AG04449 (cell line): ENCODE data around the gene BMF.
A peak's percentile ranks its signal among the peaks of the same experiment; 100 is the strongest.
"Not testable (repeated sequence)": the region's sequence is repeated elsewhere in the genome, so short reads cannot be mapped to it uniquely, and the experiment has no call there.

ENCODE experiments used
- CTCF ChIA-PET: fragments of 350-600 bp; formaldehyde crosslinking; extraction: SDS; loops from one replicate; lab custom pipeline; 2021; ENCODE audit warnings: antibody characterized with exemption; lab: Yijun Ruan, JAX
- POLR2A ChIA-PET: fragments of 400-600, 350-600 bp; formaldehyde crosslinking; extraction: SDS; loops from one replicate; lab custom pipeline; 2020; ENCODE audit warnings: antibody characterized with exemption, inconsistent platforms; lab: Yijun Ruan, JAX
- DNase-seq: peaks from one replicate; pipeline ENCODE4 v3.0.0-alpha.2; 2010; ENCODE audit warnings: low read depth, low spot score
- H3K4me3 ChIP-seq: 2 replicates; pipeline ENCODE4 v1.5.1; 2011; ENCODE audit warnings: low read depth, mild to moderate bottlenecking, control low read depth, low read length
- TF ChIP-seq, protein P1 (sequence below): IDR thresholded peaks from one replicate; pipeline ENCODE4 v1.5.1; 2011; ENCODE audit warnings: mild to moderate bottlenecking, moderate library complexity, low read length, control low read depth, inconsistent platforms; ENCODE audit not compliant: insufficient read depth; ENCODE audit errors: missing control alignments

The BMF gene

DNA sequence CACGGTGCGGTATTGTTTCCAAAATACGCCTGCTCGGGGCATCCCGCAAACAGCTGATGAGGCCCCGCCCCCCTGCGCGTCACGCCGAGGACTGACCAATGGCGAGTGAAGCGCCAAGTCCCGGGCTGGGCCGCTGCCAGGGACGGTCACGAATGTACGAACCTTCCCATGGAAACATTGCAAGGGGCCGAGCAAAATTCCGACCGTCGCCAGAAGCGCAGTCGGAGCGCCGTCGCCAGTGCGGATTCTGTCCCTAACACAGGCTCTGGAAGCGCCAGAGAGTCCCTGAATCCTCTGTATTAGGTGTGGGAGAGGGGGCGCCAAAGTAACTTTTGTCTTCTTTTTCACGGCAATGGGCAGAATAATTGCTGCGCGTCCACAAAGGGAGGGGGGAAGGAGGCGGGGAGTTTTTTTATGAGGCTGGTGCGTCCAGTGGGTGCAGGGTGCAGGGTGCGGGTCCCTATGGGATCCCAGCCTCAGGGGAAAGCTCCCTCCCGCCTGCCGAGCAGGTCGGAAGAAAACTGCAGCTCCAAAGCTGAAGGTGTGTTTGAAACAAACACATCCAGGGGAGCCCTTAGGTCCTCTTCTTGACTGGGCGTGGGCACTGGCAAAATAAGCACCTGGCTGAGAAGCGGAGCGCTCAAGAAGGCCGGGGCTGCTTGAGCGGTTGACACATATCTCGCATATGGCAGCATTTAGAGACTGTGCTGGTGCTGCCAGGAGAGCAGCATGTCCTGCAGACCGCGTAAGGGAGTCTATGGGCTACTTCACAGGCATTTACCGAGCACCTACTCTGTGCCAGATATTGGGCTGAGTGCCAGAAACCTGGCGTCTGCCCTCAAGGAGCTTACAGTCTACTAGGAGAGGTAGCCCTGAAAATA is at the start of gene BMF:
Gene BMF, minus strand, starts transcription at position 25 of the 881 bp plus-strand sequence. CDS start 2,793 bp downstream, outside the sequence.
- ChIA-PET POLR2A (interaction anchor here (0.6 to 1.4 kb wide), 4 partner anchors 9 to 156 kb away, joined by 3 to 5 read pairs (median 4); no protein-coding TSS in a partner anchor), CTCF (interaction anchor here (0.7 to 15.5 kb wide), 8 partner anchors 8 to 165 kb away, joined by 3 to 270 read pairs (median 4); no protein-coding TSS in a partner anchor)
- peak; percentile 91 for DNase-seq
- peak within 1 kb of the TSS; percentile 81 for H3K4me3 ChIP-seq
- TF ChIP-seq, protein P1, sequence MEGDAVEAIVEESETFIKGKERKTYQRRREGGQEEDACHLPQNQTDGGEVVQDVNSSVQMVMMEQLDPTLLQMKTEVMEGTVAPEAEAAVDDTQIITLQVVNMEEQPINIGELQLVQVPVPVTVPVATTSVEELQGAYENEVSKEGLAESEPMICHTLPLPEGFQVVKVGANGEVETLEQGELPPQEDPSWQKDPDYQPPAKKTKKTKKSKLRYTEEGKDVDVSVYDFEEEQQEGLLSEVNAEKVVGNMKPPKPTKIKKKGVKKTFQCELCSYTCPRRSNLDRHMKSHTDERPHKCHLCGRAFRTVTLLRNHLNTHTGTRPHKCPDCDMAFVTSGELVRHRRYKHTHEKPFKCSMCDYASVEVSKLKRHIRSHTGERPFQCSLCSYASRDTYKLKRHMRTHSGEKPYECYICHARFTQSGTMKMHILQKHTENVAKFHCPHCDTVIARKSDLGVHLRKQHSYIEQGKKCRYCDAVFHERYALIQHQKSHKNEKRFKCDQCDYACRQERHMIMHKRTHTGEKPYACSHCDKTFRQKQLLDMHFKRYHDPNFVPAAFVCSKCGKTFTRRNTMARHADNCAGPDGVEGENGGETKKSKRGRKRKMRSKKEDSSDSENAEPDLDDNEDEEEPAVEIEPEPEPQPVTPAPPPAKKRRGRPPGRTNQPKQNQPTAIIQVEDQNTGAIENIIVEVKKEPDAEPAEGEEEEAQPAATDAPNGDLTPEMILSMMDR: peak; percentile 31

DNA sequence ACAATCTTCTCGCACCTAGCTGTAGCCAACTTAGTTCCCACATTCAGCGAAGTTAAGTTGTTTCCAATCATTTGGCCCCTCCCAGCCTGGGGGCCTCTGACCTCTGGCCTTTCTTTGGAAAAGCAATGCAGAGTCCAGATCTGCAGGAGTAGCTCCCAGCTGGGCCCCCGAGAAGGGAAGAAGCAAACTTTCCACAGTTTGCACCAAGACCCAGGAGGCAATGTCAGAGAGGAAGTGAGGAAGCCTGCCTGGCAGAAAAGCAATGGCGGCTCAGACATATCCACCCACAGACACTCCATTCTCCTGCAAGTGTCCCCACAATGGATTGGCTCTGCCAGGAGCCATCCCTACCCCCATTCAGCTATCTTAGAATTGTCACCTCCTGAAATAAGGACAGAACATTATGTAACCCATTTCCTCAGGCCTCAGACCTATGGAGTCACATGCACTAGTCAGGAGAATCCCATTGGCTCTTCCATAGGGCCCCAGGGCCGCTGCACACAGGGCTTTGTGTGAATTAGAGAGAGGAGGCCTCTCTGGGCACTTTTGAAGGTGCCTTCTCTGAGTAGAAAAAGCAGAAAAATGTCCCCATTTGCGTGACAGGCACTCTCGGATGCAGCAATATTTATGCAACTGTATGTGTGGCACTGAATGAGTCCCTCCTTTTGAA is 49.2 kb upstream of the BMF start:
- CTCF ChIA-PET: interaction anchor here (1.3 to 1.7 kb wide), 2 partner anchors 53 to 112 kb away, joined by 3 to 7 read pairs; no protein-coding TSS in a partner anchor

DNA sequence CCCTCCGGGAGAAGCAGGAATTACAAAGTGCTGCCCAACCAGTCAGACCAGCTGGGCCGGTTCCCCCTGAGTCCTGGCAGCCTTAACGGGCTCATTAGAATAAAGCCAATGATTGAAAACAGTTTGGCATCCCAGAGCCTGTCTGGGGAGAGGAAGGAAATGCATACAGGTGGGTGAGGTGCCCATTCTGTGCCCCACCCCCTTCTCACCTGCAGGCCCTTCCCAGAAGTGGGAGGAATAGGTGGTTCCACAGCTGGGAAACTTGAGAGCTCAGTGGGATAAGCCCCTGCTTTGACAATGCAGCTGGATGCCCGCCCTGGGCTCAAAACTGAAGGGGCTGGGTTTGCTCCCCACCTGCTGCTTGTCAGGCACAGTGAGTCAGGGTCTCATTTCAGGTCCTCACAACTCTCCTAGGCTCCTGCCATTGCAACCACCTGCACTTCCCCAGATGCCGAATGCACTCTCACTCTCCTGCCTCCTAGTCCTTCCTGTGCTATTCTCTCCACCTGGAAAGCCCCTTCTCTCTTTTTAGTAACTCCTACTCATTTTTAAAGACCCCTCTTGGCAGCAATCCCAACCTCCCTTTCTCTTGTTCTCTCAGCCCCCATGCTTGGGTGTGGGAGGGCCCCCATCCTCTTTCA is 46.7 kb upstream of the BMF start:
- H3K4me3 ChIP-seq: no peak overlapping the region
- TF ChIP-seq, protein P1: no peak

More for the DNA sequence above, 49.2 kb upstream of the BMF start:
- H3K4me3 ChIP-seq: no peak overlapping the region
- POLR2A ChIA-PET: interaction anchor here (0.7 kb wide), 1 partner anchor 61 kb away, joined by 3 read pairs; no protein-coding TSS in a partner anchor
- no peak for DNase-seq
- TF ChIP-seq, protein P1: no peak

GRCh38 chr15:40154821-40155220 is 46.1 kb upstream of the BMF start:
- DNase-seq, POLR2A ChIA-PET, H3K4me3 ChIP-seq: not testable (repeated sequence)
- CTCF ChIA-PET: interaction anchor here (0.8 to 2.1 kb wide), 2 partner anchors 48 to 51 kb away, joined by 3 to 8 read pairs; no protein-coding TSS in a partner anchor

More for the DNA sequence above, 46.7 kb upstream of the BMF start:
- POLR2A ChIA-PET: no interaction called here
- CTCF ChIA-PET: interaction anchor here (1.1 to 2.1 kb wide), 2 partner anchors 51 to 110 kb away, joined by 5 to 8 read pairs; no protein-coding TSS in a partner anchor
- no peak for DNase-seq

DNA sequence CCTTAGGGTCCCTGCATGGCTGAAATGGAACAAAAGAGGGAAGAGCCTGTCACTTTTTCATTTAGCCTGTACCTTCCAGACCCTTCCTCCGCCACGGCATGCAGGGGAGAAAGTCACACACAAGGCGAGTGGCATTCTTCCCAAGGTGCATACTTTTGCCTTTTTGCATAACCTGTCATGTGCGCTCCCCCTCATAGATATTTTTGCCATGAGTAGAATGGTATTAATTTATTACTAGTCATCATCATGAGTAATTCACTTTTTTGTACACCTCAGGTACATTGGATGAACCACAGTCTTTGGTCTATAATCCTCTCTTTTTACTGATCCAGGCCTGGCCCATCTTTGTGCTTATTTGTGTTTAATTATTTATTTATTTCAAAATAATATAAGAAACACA is 43.3 kb upstream of the BMF start:
- TF ChIP-seq, protein P1: no peak
- POLR2A ChIA-PET: no interaction called here
- CTCF ChIA-PET: interaction anchor here (1.5 kb wide), 1 partner anchor 40 kb away, joined by 6 read pairs; no protein-coding TSS in a partner anchor
- no peak for DNase-seq
- no peak overlapping the region for H3K4me3 ChIP-seq

DNA sequence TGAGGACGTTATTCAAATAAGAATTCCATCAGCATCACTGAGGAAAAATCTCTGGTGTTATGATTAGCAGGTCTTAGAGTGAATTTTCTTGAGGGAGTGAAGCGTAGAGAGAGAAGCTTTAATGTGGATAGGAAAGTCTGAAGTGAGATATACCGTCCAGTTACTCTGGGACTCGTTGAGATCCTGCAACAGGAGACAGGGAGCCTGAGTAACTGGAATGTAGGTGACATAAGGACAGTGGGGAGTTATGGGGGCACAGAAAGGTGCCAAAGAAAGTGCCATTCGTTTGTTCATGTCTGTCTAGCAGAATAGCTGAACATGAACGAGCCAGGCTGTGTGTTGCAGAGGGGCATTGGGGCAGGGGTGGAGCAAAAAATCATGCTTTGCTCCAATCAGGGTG is 42.8 kb upstream of the BMF start:
- no peak overlapping the region for H3K4me3 ChIP-seq
- TF ChIP-seq, protein P1: no peak
- no peak for DNase-seq
- ChIA-PET CTCF (interaction anchor here (1.5 kb wide), 1 partner anchor 40 kb away, joined by 6 read pairs; no protein-coding TSS in a partner anchor), POLR2A (no interaction called here)
